GM21526 (cell line): Measurements from ENCODE around the gene RGS1.
"Not testable (repeated sequence)": the region's sequence is repeated elsewhere in the genome, so short reads cannot be mapped to it uniquely, and the experiment has no call there.

Source experiments
- ATAC-seq: cut with Tn5 transposase; IDR thresholded peaks from one replicate; pipeline ENCODE4 v1.9.1; 2021; ENCODE audit warnings: moderate library complexity; ENCODE audit not compliant: unreplicated experiment, low FRiP score

RGS1 gene, protein sequence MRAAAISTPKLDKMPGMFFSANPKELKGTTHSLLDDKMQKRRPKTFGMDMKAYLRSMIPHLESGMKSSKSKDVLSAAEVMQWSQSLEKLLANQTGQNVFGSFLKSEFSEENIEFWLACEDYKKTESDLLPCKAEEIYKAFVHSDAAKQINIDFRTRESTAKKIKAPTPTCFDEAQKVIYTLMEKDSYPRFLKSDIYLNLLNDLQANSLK

DNA sequence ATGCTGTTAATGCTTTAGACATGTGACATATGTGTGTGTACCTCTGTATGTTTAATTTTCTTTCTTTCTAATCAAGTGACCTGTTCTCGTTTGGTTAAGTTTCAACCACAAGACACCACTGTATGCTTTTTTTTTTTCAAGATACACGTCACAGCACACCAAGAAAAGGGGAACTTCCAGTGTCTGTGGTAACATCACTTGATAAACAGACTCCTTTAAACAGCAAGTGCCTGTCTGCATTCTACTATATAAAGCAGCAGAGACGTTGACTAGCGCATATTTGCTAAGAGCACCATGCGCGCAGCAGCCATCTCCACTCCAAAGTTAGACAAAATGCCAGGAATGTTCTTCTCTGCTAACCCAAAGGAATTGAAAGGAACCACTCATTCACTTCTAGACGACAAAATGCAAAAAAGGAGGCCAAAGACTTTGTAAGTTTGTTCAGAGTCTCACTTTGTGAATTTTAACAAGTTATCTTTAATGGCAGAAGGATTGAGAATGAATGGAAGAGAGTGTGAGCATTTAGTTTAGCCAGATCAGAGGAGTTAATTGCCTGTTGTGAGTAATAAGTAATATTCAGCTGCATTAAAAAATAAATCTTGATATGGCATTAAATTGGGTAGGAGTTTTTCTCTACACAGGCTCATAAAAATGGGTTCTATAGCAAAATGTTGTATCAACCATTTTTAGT is at the start of gene RGS1:
RGS1 (plus strand) TSS at position 275 of the 691 bp plus-strand sequence; CDS start at position 295, 20 bp downstream.
- ATAC-seq = peak; percentile 96

DNA sequence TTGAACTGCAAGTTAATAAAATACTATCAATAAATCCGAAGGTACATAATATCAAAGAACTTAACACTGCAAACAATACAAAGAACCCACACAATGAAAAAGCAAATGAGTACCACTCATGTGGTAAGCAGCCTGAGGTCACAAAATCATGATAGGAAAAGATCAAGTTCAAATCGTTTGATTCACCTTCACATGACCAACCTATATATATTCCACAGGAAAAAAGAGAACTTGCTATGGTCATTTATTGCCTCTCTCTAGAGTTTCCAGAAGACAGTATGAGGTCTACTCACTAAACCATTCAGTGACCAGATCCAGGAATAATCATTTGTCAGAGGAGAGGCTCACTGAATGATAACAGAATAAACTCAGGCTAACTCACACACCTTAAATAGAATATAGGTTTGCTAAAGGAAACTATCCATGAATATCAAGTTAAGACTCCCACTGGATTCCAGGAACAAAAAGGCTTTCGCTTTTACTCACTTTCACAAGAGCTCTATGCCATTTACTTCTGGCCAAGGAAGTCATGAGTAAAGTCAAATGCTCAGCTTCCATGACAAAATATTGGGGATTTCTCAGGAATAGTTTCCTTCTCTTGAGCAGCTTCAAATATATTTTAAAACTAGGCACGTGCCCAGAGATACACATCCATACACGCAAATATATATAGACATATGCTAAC is 48.3 kb upstream of the RGS1 start:
- ATAC-seq = no peak

DNA sequence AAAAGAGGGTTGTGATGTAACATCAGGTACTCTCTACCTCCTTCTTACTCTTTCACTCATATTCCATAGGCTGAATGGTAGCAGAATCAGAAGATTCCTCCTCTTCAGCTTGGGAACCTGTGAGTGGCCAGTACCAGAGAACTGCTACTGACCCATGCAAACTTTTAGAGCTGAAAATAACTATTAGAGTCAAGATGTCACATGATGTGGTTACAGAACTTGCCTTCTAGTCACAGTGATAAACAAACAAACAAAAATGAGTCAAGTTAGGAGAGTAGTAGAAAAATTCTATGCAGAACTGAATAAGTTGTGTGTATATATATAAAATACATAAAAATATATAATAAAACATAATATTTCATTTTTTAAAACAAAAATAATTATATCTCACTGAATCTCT is 47.6 kb upstream of the RGS1 start:
- no peak for ATAC-seq

DNA sequence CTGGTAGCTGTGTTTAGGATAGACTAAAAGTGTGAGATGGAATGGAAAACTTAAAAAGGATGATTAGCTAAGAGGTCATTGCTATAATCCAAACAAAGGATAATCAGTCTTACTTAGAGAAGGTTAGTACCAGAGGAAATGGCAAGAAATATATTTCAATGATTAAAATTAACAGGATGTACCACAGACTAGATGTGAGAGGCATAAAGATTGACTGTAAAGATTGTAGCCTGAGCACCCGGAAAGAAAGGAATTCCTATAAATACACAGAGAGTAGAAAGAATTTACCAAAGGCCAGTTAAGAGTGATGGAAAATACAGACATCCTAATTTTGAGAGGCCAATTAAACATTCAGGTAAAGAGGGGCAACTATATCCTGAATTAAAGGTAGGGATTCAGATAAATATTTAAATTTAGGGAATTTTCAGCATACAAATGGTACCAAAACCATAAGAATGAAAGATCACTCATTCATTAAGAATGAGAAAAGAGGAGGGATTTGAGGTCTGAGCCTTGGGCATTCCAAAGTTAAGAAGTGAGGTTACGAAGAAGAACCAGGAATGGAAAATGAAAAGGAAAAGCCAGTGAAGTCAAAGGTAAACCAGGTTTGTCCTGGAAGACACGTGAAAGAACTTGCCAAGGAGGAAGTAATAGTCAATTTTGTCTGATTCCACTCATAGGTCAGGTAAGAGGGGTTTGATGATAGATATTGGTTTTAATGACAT is 46.4 kb upstream of the RGS1 start:
- ATAC-seq = no peak

DNA sequence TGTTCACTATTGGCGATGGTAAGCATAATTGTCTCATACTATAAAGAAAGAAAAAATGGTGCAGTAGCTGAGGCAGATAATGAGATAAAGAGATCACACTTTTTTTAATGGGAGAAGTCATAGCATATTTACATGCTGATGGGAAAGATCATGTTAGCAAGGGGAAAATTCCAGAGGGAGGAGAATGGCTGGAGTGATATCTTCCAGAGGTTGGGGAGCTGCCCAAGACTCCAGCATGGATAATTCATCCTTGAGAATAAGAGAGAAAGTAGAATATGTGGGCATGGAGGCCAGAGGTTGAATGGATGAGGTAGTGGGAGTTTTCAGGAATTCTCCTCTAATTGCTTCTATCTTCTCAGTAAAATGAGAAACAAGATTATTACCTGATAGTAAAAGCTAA is 45.8 kb upstream of the RGS1 start:
- no peak for ATAC-seq

DNA sequence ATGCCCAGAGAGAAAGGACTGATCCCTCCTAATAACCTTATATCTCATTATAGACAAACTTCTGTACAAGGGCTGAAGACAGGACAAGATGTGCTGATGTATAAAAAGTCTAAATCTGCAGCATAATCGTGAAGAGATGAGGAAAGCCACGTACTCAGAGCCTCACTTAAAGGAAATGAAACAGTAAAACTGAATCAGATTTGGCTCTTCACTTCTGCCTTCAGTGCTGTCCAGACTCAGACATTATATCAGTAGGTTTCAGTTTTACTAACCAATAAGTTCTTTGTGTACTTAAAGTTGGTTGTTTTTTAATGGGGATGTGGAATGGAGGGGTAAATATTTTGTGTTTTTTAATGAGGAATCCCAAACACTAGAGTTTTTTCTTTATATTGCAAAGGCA is 45.3 kb upstream of the RGS1 start:
- ATAC-seq = peak; percentile 99

DNA sequence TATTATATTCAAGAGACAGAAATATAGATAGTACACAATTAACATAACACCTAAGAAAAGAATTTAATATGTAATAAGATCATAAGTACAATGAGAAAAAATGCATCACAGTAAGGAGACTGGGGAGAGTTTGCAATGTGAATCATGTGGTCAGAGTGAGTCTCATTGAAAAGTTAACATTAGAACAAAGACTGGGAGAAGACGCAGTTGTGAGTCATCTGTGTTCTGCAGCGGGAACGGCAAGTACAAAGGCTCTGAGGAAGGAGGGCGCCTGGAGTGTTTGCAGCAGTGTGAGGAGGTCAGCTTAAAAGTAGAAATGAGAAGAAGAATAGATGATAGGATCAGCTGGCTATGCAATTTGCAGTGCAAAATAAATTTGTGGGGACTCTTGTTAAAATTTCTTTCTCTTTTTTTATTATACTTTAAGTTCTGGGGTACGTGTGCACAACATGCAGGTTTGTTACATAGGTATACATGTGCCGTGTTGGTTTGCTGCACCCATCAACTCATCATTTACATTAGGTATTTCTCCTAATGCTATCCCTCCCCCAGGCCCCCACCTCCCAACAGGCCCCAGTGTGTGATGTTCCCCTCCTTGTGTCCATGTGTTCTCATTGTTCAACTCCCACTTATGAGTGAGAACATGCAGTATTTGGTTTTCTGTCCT is 44.4 kb upstream of the RGS1 start:
- not testable (repeated sequence) for ATAC-seq

DNA sequence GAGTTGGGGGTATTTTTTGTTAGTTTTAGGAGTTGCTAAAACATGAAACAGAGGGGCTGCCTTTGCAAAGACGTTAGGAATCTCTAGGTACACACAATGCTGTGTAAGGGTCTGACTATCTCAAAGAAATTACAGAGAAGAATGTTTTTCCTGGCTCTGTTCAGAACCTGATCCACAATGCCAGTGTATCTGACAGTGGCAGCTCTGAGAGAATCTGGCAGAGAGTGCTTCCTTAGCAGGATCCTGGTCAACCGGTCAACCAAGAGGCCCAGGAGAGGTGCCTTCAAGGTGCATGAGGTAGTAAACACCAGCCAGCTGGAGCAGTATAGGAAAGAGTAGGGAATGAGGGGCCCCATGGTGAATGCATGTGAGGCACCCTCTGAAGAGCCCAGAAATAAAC is 40.9 kb upstream of the RGS1 start:
- no peak for ATAC-seq

DNA sequence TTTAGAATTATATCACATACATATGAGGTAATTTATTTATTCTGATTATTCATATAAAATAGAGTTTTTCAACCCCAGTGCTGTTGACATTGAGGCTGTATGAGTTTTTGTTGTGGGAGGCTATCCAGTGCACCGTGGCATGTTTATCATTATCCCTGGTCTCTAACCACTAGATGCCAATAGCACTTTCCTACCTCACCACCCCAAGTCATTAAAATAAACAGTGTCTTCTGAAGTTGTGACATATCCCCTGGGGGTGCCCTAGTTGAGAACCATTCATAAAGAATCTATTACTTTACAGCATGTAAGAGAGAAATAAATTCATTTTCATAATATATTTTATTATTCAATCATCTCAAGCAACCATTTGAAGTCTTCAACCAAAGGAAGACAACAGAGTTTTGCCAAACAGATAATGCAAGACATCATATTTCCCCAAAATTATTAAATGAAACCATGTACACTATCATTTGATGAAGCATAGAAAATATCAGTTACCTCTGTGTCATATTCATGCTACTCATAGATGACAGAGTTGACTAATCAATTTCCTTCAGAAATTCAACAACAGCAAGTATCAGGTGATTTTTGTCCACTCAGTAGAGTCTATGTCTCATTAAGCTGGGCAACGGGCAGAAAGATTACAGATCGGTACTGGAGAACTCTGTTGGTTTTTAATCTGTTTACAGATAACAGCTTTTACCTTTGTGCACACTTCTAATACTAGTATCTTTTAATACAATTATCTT is 39.5 kb upstream of the RGS1 start:
- no peak for ATAC-seq

DNA sequence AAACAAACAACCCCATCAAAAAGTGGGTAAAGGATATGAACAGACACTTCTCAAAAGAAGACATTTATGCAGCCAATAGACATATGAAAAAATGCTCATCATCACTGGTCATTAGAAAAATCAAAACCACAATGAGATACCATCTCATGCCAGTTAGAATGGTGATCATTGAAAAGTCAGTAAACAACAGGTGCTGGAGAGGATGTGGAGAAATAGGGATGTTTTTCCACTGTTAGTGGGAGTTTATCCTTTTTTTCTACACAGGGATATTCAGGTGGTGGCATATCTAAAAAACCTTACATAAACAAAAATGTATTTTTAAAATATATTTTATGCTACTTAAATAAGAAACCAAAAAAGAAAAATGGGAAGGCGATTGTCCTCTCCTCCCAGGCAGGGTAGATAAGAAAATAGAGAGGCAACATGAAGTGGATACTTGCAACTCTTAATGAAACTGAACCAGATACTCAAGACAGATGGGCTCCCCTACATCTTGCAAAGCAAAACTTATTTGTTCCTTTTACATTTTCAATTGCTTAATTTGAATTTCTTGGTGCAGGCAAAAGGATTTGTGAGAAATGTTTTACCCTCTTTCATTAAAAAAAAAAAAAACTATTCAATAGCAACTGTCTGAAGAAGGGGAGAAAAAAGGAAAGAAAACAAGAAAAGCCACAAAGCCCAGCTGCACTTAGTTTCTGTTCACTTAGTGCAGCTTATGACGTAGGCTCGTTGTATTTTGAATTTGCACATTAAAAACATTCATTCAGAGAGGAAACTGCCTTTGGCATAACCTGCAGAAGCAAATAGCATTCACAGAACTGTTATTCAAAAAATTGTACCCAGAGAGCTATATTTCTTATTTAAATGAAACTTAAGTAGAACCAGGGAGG is 36.9 kb upstream of the RGS1 start:
- peak; percentile 88 for ATAC-seq

DNA sequence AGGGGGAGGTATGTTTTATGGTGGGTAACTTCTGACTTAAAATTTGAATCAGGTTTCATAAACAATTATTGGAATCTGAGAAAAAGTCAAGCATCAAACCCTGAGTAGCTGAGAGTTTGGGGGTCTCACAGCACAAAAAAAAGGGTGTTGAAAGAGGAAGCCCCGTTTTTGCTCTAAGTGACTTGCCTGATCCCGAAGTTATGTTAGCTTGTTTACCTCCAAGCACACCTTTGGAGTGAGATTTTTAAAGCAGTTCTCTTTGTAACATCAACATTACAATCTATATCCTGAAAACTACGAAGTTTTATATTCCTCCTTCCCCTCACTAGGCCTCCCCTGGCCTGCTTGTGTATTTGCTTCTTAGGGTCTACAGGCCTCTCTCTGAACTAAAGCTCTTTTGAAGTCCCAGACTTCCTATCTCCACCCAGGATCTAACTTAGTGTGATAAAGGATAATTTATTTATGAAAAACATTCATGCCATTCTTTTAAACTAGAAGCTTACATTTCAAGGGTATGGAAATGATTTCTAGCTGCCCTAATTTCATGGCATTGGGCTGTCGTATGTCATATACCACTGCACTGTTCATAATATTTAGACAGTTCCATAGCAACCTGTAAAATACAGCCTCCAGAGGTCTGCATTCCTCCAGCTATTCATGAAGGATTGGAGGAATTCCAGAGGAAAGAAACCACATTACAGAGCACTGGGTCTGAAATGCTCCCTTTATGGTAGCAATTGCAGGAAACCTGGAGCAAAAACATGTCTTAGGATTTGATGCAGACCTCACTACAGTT is 36.1 kb upstream of the RGS1 start:
- ATAC-seq = no peak

DNA sequence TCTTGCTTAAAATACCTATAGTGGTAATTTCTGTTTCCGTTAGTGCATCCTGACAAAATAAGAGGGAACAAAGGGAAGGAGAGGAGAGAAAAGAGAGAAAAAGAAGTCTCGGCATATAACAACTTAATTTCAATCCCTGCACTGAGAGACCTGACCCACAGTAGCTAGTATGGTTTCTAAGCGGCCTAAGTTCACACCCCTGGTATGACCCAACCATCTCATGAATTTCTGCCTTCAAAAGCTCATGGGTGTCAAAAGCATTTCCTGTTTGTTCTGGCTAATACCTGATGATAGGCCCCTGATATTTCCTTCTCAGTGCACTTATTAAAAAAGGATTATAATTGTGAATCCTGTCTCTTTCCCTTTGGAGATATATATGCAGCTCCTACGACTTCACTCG is 32.1 kb upstream of the RGS1 start:
- no peak for ATAC-seq

DNA sequence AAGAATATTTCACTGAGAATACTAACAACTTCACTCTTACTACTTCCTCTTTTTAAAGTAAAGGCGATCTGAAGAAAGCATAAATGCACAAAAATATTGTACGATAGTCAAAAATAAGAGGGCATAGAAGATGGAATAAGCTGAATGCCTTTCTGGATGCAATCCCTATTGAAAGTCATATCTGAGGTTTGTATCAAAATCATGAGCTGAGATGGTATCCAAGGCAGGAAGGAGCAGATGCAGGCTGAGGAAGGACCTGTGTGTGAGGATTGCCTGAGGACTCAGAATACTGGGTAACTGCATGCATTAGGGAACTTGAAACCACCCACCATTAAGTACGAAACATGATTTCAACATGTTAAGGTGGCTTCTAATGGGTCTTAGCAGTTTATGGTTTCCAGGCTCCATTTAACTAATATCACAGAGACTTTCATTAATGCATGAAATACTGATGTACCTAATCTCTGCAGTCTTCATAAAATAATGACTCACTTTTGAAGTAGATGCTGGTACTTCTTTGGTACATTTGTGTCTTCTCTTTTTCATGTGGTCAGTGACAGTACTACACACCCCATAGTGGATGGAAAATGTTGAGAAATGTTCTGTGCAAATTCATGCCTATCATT is 29.6 kb upstream of the RGS1 start:
- peak; percentile 65 for ATAC-seq

DNA sequence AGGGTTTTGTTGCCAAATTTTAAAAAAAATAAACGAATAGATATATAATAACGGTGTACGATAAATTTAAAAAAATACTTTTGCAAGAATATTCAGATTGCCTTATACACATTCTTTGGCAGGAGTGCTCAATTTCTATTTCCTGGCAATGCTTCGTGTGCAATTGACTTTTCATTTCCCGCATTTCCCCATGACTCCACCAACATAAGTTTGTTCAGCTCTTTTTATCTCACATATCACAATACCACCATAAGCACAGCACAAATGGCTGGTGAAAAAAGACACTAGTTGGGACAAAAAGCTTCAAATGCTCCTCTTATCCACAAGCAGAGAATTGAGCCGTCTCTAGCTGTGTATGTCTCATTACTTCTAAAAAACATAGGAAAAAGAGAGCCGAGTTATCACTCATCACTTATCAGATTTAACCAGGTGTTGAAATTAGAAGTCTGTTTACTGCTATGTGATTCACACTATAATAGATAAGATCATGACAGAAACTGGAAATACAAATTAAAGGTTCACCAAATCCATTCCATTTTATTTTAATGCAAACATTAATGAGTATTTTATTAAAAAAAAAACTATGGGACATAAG is 28.9 kb upstream of the RGS1 start:
- ATAC-seq = no peak

DNA sequence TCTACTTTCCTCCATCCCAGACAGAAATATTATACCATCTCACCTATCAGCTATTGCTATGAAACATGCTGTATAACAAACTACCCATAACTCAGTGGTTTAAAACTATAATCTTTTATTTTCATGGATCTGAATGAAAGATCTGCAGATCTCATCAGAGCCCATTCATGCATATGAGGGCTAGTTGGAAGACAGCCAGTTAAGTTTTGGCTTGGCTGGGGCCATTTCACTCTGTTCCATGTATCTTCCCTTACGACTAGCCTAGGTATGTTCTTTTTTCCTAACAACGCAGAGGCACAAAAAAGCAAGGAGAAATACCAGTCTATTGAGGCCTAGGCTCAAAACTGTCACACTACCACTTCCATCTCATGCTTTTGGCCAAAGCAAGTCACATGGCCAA is 28.1 kb upstream of the RGS1 start:
- no peak for ATAC-seq

DNA sequence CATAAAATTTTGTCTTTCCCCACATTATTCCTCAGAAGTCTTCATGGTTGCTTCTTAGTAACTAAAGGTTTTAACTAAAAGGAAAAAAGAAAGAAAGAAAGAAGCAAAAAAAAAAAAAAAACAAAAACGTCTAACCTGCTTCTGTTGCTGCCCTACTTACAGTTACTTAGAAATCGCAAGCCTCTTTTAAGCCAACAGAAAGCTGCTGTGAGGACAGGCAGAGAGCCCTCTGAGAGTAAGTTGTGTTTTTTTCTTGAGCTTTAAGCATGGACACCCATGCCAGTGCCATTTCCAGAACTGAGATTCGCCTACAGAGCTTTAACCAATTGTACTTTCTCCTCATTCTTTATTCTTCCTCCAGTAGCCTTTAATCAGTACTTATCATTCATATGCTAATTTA is 25.6 kb upstream of the RGS1 start:
- no peak for ATAC-seq

DNA sequence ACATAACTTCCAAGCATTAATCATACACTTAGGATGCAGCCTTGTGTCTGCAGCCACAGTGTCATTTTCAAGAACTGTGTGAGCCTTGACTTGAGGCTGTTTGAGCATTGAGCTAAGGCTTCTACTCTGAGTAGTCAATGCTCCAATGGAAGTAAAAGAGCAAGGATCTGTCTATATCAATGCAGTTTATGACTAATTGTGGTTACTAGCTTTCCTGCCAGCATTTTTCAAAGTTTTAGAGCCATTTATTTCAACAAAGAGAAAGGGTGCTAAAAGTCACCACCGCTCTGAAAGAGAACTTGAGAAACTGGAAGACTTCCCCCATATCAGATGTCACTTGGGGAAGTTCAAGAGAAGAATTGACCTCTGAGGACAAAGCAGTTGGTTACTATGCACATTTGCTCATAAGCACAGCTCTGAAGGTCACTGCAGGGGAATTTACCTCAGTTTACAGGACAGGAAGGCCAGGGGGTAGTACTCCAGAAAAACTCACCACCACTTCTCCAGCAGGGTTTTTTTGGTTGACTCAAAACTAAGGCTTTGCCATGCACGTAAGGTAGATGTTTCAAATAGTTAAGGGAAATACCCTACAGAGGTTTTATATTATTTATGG is 24.5 kb upstream of the RGS1 start:
- peak; percentile 50 for ATAC-seq
